ENCODE results near the gene FAM216A. TPM values are rescaled to one million over a fixed set of nuclear protein-coding genes. Genes with fewer than 3 reads are reported as not detected.

The FAM216A gene
- polyA plus RNA-seq, 1 donor from 2014 or later: 77.4 TPM

DNA sequence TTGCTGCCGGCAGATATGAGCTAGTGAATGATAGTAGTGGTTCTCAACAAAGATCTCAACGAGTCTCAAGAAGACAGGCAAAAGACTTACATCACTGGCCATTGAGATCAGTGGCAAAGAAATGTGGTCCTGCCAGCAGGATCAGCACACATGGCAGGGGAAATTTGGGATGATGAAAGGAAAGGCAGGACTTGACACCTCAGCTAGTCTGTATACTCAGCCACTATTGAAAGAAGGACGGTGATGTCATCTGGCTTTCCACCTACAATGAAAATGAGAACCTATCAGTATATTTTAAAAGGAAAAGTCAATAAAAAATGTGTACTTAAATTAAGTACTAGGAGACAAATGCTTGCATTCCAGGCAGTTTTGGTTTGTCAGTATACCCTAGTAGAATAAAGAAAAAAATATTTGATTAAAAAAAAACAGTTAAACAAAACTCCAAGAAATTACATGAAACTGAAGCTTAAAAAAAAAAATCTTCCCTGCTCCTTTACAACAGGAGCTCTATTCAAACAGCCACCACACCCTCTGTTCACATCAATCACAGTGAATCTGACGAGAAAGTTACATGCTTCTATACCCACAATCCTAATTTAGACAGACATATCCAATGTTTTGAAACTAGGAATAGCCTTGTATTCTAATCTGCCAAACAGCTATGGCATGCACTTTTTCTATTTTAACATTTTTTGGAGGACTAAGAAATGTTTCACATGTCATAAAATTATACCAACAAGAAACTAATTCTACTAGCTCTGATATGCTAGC is 68.4 kb downstream of the FAM216A start:
- H3K36me3 ChIP-seq (ENCODE audit: insufficient read depth, low read length): no peaks in the 10 kb centered on the region
- H3K9me2 ChIP-seq (ENCODE audit: insufficient read depth, low read length): no peaks in the 10 kb centered on the region
- H3K4me3 ChIP-seq (ENCODE audit: low read length): no peak overlapping the region
- H3K27ac ChIP-seq (ENCODE audit: low read length): no peak overlapping the region
- H3K9me3 ChIP-seq (ENCODE audit: low read length): no peaks in the 10 kb centered on the region
- no peak for TF ChIP-seq POLR2AphosphoS5 (IDR thresholded peaks at IDR 0.05)
- no peak for TF ChIP-seq EZH2 (IDR thresholded peaks at IDR 0.05; ENCODE audit: borderline replicate concordance, insufficient read depth, low read length, poor library complexity, severe bottlenecking)
- TF ChIP-seq, protein P1, sequence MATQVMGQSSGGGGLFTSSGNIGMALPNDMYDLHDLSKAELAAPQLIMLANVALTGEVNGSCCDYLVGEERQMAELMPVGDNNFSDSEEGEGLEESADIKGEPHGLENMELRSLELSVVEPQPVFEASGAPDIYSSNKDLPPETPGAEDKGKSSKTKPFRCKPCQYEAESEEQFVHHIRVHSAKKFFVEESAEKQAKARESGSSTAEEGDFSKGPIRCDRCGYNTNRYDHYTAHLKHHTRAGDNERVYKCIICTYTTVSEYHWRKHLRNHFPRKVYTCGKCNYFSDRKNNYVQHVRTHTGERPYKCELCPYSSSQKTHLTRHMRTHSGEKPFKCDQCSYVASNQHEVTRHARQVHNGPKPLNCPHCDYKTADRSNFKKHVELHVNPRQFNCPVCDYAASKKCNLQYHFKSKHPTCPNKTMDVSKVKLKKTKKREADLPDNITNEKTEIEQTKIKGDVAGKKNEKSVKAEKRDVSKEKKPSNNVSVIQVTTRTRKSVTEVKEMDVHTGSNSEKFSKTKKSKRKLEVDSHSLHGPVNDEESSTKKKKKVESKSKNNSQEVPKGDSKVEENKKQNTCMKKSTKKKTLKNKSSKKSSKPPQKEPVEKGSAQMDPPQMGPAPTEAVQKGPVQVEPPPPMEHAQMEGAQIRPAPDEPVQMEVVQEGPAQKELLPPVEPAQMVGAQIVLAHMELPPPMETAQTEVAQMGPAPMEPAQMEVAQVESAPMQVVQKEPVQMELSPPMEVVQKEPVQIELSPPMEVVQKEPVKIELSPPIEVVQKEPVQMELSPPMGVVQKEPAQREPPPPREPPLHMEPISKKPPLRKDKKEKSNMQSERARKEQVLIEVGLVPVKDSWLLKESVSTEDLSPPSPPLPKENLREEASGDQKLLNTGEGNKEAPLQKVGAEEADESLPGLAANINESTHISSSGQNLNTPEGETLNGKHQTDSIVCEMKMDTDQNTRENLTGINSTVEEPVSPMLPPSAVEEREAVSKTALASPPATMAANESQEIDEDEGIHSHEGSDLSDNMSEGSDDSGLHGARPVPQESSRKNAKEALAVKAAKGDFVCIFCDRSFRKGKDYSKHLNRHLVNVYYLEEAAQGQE (IDR thresholded peaks at IDR 0.05; ENCODE audit: borderline replicate concordance): no peak
- no peak for TF ChIP-seq MXI1 (conservative IDR thresholded peaks at IDR 0.05; ENCODE audit: poor library complexity, severe bottlenecking)
- no peak overlapping the region for H2AFZ ChIP-seq (ENCODE audit: low read depth, low read length)
- no peaks in the 10 kb centered on the region for H3K79me2 ChIP-seq (replicated peaks; ENCODE audit: insufficient read depth, low read length)
- no peak overlapping the region for H3K4me2 ChIP-seq (ENCODE audit: low read length)
- no peaks in the 10 kb centered on the region for H3K27me3 ChIP-seq (ENCODE audit: insufficient read depth, low read depth, low read length)
- no peaks in the 10 kb centered on the region for H4K20me1 ChIP-seq (ENCODE audit: insufficient read depth)
- no peak overlapping the region for H3K9ac ChIP-seq (ENCODE audit: low read length)
- H3F3A ChIP-seq (ENCODE audit: insufficient read depth, low read length, poor library complexity, severe bottlenecking): no peaks in the 10 kb centered on the region

DNA sequence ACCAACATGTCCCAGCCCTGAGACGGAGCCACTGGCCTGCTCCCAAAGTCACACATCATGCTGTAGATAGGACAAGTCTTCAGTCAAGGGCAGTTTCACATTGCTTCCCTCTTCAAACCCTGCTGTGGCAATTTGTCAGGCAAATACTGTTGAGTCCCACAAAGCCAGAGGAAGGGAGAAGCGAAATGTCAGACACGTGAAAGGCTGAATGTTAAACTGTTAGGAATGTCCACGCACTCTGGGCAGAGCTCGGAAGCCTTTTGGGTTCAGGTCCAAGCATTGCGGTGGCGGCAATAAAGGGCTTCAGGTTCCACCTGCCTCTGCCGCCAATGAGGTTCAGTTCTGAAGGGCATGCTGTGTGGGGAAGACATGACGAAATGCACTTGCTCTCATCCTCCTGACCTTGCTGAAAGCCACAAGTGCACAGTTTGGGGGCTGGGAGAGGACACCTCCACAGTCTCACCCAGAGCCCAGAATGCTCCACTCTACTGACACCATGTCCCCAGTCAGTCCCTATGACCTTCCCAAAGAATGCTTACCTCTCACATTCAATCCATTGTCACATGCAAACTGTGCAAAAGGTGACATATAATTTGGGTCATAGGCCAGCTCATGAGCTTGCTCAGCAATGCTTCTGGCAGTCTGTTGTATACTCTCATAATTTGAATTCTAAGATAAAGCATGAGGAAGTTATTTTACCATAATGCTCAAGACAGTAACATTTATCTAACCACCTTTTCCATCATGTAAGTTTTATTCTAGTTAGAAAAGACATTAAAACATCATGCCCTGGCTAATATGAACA is 69.2 kb downstream of the FAM216A start:
- Histone ChIP-seq H3K4me2 (ENCODE audit: low read length) (no peak overlapping the region), H3K4me3 (ENCODE audit: low read length) (no peak overlapping the region), H4K20me1 (ENCODE audit: insufficient read depth) (no peaks in the 10 kb centered on the region), H3K9me2 (ENCODE audit: insufficient read depth, low read length) (no peaks in the 10 kb centered on the region), H3K27ac (ENCODE audit: low read length) (no peak overlapping the region), H2AFZ (ENCODE audit: low read depth, low read length) (no peak overlapping the region), H3K36me3 (ENCODE audit: insufficient read depth, low read length) (no peaks in the 10 kb centered on the region), H3K27me3 (ENCODE audit: insufficient read depth, low read depth, low read length) (no peaks in the 10 kb centered on the region), H3K79me2 (replicated peaks; ENCODE audit: insufficient read depth, low read length) (no peaks in the 10 kb centered on the region), H3K9ac (ENCODE audit: low read length) (no peak overlapping the region), H3F3A (ENCODE audit: insufficient read depth, low read length, poor library complexity, severe bottlenecking) (no peaks in the 10 kb centered on the region), H3K9me3 (ENCODE audit: low read length) (no peaks in the 10 kb centered on the region)
- TF ChIP-seq EZH2 (IDR thresholded peaks at IDR 0.05; ENCODE audit: borderline replicate concordance, insufficient read depth, low read length, poor library complexity, severe bottlenecking): no peak
- TF ChIP-seq, protein P2, sequence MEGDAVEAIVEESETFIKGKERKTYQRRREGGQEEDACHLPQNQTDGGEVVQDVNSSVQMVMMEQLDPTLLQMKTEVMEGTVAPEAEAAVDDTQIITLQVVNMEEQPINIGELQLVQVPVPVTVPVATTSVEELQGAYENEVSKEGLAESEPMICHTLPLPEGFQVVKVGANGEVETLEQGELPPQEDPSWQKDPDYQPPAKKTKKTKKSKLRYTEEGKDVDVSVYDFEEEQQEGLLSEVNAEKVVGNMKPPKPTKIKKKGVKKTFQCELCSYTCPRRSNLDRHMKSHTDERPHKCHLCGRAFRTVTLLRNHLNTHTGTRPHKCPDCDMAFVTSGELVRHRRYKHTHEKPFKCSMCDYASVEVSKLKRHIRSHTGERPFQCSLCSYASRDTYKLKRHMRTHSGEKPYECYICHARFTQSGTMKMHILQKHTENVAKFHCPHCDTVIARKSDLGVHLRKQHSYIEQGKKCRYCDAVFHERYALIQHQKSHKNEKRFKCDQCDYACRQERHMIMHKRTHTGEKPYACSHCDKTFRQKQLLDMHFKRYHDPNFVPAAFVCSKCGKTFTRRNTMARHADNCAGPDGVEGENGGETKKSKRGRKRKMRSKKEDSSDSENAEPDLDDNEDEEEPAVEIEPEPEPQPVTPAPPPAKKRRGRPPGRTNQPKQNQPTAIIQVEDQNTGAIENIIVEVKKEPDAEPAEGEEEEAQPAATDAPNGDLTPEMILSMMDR (IDR thresholded peaks at IDR 0.05; ENCODE audit: poor library complexity, severe bottlenecking): no peak

Measured in neural cell (in vitro differentiated cells).